ENCODE data around the gene TMEM131. TPM values are rescaled to one million over a fixed set of nuclear protein-coding genes. Genes with fewer than 3 reads are reported as not detected.
A peak's percentile ranks its signal among the peaks of the same experiment; 100 is the strongest.
"Not testable (repeated sequence)": the region's sequence is repeated elsewhere in the genome, so short reads cannot be mapped to it uniquely, and the experiment has no call there.

The TMEM131 gene
- total RNA-seq, 1 donor from 2014 or later, result 36.4 TPM

DNA sequence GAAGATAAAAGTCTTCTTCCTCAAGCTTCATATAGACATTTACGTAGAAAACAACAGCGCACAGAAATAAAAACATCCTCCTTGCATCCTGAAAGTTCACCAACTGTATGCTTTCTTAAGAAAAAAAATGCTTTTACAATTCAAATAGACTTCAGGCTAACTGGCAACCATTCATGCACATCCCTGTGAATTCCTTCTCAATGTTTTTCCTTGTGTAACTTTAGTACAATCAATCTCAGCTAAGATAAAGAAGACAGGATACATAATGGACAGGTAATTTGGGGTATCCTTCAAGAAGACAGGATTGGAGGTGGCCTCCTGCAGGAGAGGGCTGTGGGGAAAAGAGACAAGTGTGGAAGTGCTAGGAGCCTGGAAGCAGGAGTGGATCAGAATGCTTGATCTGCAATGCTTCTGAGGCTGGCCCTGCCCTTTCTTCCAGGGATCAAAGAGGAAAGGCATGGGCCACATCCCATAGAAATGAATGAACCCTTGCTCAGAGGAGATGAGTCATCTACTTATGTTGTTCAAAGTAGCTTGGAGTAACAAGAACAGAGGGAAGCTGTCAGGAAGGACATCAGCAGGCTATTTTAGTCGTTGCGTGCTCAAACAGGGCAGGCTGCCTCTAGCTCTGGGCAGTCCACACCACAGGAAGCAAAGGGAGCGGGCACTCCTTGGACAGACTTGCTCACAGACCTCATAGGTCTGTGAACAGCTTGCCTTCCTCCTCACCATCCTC is 126.6 kb downstream of the TMEM131 start:
- H3K4me3 Mint-ChIP-seq (ENCODE audit: unreplicated experiment), result no peak overlapping the region

GRCh38 chr2:97863829-97864228 is 131.9 kb downstream of the TMEM131 start:
- TF ChIP-seq, protein P1, sequence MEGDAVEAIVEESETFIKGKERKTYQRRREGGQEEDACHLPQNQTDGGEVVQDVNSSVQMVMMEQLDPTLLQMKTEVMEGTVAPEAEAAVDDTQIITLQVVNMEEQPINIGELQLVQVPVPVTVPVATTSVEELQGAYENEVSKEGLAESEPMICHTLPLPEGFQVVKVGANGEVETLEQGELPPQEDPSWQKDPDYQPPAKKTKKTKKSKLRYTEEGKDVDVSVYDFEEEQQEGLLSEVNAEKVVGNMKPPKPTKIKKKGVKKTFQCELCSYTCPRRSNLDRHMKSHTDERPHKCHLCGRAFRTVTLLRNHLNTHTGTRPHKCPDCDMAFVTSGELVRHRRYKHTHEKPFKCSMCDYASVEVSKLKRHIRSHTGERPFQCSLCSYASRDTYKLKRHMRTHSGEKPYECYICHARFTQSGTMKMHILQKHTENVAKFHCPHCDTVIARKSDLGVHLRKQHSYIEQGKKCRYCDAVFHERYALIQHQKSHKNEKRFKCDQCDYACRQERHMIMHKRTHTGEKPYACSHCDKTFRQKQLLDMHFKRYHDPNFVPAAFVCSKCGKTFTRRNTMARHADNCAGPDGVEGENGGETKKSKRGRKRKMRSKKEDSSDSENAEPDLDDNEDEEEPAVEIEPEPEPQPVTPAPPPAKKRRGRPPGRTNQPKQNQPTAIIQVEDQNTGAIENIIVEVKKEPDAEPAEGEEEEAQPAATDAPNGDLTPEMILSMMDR (IDR thresholded peaks at IDR 0.05), result no peak
- Mint-ChIP-seq H3K4me3 (ENCODE audit: unreplicated experiment) (no peak overlapping the region), H3K27me3 (ENCODE audit: unreplicated experiment) (no peaks in the 10 kb centered on the region), H3K9me3 (ENCODE audit: unreplicated experiment) (peaks cover 20% of the 10 kb centered on the region), H3K4me1 (ENCODE audit: unreplicated experiment) (peaks cover 7% of the 10 kb centered on the region), H3K36me3 (ENCODE audit: unreplicated experiment) (peaks cover 22% of the 10 kb centered on the region), H3K27ac (ENCODE audit: unreplicated experiment) (no peak overlapping the region)
- DNase-seq (ENCODE audit: extremely low spot score, unreplicated experiment), result no peak

More for the DNA sequence above, 126.6 kb downstream of the TMEM131 start:
- Mint-ChIP-seq H3K27ac (ENCODE audit: unreplicated experiment) (peak overlapping the region; percentile 91), H3K27me3 (ENCODE audit: unreplicated experiment) (no peaks in the 10 kb centered on the region), H3K36me3 (ENCODE audit: unreplicated experiment) (peaks cover 11% of the 10 kb centered on the region), H3K4me1 (ENCODE audit: unreplicated experiment) (peaks cover 39% of the 10 kb centered on the region), H3K9me3 (ENCODE audit: unreplicated experiment) (peaks cover 10% of the 10 kb centered on the region)
- peak; percentile 88 for DNase-seq (ENCODE audit: extremely low spot score, unreplicated experiment)
- TF ChIP-seq, protein P1 (IDR thresholded peaks at IDR 0.05), result no peak

GRCh38 chr2:97861177-97861576 is 134.6 kb downstream of the TMEM131 start:
- Mint-ChIP-seq H3K27ac (ENCODE audit: unreplicated experiment) (no peak overlapping the region), H3K36me3 (ENCODE audit: unreplicated experiment) (peaks cover 30% of the 10 kb centered on the region), H3K27me3 (ENCODE audit: unreplicated experiment) (no peaks in the 10 kb centered on the region), H3K4me3 (ENCODE audit: unreplicated experiment) (no peak overlapping the region), H3K9me3 (ENCODE audit: unreplicated experiment) (peaks cover 17% of the 10 kb centered on the region), H3K4me1 (ENCODE audit: unreplicated experiment) (peaks cover 10% of the 10 kb centered on the region)
- no peak for DNase-seq (ENCODE audit: extremely low spot score, unreplicated experiment)
- TF ChIP-seq, protein P1 (IDR thresholded peaks at IDR 0.05), result no peak

GRCh38 chr2:97858442-97858841 is 137.3 kb downstream of the TMEM131 start:
- Mint-ChIP-seq H3K27me3 (ENCODE audit: unreplicated experiment) (no peaks in the 10 kb centered on the region), H3K27ac (ENCODE audit: unreplicated experiment) (no peak overlapping the region), H3K4me1 (ENCODE audit: unreplicated experiment) (peaks cover 10% of the 10 kb centered on the region), H3K36me3 (ENCODE audit: unreplicated experiment) (peaks cover 30% of the 10 kb centered on the region), H3K9me3 (ENCODE audit: unreplicated experiment) (peaks cover 9% of the 10 kb centered on the region), H3K4me3 (ENCODE audit: unreplicated experiment) (no peak overlapping the region)
- TF ChIP-seq, protein P1 (IDR thresholded peaks at IDR 0.05), result no peak
- no peak for DNase-seq (ENCODE audit: extremely low spot score, unreplicated experiment)

DNA sequence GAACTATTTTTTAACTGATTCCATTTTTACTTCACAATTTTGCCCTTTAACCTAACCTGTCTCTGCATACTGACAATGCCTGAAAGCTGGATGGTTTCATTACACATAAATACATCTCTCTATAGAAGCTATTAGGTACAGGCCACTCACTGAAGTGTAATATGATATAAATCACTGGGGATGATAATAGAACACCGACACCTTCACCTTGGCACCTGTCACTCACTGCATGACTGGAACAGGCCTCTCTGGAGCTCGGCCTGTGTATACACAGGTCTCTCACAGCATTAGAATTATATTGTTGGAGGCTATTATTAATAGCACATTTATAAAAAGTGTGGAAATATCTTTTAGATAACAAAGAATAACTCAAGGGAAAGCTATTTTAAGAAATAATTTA is 138.2 kb downstream of the TMEM131 start:
- DNase-seq (ENCODE audit: extremely low spot score, unreplicated experiment), result no peak

DNA sequence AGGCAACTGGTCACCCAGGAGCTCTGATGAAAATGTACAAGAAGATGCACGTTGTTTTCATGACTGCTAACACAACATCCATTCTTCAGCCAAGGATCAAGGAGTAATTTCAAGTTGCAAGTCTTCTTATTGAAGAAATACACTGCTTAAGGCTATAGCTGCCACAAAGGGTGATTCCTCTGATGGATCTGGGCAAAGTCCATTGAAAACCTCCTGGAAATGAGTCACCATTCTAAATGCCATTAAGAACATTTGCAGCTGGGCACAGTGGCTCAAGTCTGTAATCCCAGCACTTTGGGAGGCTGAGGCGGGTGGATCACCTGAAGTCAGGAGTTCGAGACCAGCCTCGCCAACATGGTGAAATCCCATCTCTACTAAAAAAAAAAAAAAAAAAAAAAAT is 142.7 kb downstream of the TMEM131 start:
- H3K27me3 Mint-ChIP-seq (ENCODE audit: unreplicated experiment); DNase-seq (ENCODE audit: extremely low spot score, unreplicated experiment); H3K27ac Mint-ChIP-seq (ENCODE audit: unreplicated experiment); H3K4me3 Mint-ChIP-seq (ENCODE audit: unreplicated experiment); H3K9me3 Mint-ChIP-seq (ENCODE audit: unreplicated experiment): not testable (repeated sequence)
- peaks cover 22% of the 10 kb centered on the region for H3K36me3 Mint-ChIP-seq (ENCODE audit: unreplicated experiment)
- peaks cover 17% of the 10 kb centered on the region for H3K4me1 Mint-ChIP-seq (ENCODE audit: unreplicated experiment)

More for the DNA sequence above, 138.2 kb downstream of the TMEM131 start:
- peaks cover 10% of the 10 kb centered on the region for H3K4me1 Mint-ChIP-seq (ENCODE audit: unreplicated experiment)
- H3K27ac Mint-ChIP-seq (ENCODE audit: unreplicated experiment), result no peak overlapping the region
- TF ChIP-seq, protein P1 (IDR thresholded peaks at IDR 0.05), result no peak
- no peak overlapping the region for H3K4me3 Mint-ChIP-seq (ENCODE audit: unreplicated experiment)
- H3K27me3 Mint-ChIP-seq (ENCODE audit: unreplicated experiment), result no peaks in the 10 kb centered on the region
- H3K36me3 Mint-ChIP-seq (ENCODE audit: unreplicated experiment), result peaks cover 29% of the 10 kb centered on the region
- peaks cover 5% of the 10 kb centered on the region for H3K9me3 Mint-ChIP-seq (ENCODE audit: unreplicated experiment)

Data from osteocyte (in vitro differentiated cells).